Measurements from ENCODE around the gene GLRA1.

Gene GLRA1

DNA sequence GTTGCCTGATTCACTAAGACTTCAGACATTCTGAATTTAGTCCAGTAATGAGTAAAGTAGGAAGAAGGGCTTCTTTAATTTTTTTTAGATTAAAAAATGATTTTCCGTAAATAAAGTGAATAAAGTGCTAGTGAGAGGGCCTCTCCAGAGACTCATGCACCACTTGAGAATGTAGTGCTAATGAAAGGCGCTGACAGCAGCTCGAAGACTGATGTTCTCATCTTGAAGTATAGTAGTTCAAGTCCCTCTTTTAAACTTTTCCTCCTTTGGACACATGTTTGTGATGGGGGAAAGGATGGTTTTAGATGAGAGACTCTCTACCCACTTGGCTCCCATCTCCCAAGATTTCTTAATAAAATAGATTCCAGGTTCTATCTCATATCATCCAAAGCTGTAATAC is 104.4 kb downstream of the GLRA1 start:
- H3K4me3 ChIP-seq (ENCODE audit: control insufficient read depth, low read depth, low read length), result no peak overlapping the region
- no peak for DNase-seq (ENCODE audit: low read depth)
- TF ChIP-seq CTCF (conservative IDR thresholded peaks at IDR 0.05; ENCODE audit: control insufficient read depth, insufficient read depth, low read depth, low read length), result no peak

DNA sequence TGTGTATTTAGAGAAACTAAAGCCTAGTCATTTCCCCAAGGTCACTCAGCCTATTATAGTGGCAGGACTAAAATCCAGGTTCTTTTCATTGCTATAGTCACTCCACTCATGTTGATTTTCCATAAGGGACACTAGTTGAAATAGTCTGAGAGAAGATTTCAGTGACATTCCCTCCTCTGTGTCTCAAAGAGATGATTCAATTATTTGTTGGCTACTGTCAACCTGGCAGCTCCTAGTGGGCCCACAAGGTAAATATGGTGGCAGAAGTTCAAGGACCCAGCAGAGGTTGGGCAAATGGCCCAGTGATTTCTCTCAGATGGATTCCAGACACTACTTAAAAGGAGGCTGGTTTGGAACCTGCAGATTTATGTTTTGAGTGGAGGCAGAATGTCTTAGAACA is 104.8 kb downstream of the GLRA1 start:
- H3K4me3 ChIP-seq (ENCODE audit: control insufficient read depth, low read depth, low read length), result no peak overlapping the region
- no peak for TF ChIP-seq CTCF (conservative IDR thresholded peaks at IDR 0.05; ENCODE audit: control insufficient read depth, insufficient read depth, low read depth, low read length)
- no peak for DNase-seq (ENCODE audit: low read depth)

DNA sequence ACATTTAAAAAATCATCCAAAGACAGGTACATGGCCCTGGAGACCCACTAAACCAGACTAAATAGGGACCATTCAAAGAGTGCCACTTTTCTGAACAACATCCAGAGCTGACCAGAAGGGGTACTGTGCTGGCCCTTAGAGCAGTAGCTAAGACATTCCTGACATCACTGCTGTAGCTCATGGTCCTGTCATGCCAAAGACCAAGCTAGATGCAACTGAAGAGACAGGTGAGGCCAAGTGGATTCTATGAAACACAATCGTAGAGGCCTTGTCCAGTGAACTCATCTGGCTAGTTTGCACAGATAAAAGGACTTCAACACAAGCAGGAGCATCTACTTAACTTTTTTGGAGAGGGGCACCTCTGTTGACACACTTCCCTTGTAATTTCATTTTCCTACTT is 109.6 kb downstream of the GLRA1 start:
- DNase-seq (ENCODE audit: low read depth), result no peak
- TF ChIP-seq CTCF (conservative IDR thresholded peaks at IDR 0.05; ENCODE audit: control insufficient read depth, insufficient read depth, low read depth, low read length), result no peak
- H3K4me3 ChIP-seq (ENCODE audit: control insufficient read depth, low read depth, low read length), result no peak overlapping the region

GRCh38 chr5:151812757-151813309 is 111.8 kb downstream of the GLRA1 start:
- no peak for TF ChIP-seq CTCF (conservative IDR thresholded peaks at IDR 0.05; ENCODE audit: control insufficient read depth, insufficient read depth, low read depth, low read length)
- H3K4me3 ChIP-seq (ENCODE audit: control insufficient read depth, low read depth, low read length), result no peak overlapping the region
- DNase-seq (ENCODE audit: low read depth), result peak; percentile 63

- peak; percentile 82 for DNase-seq (ENCODE audit: low read depth)
- no peak for TF ChIP-seq CTCF (conservative IDR thresholded peaks at IDR 0.05; ENCODE audit: control insufficient read depth, insufficient read depth, low read depth, low read length)
- H3K4me3 ChIP-seq (ENCODE audit: control insufficient read depth, low read depth, low read length), result no peak overlapping the region
Measured at GRCh38 chr5:151811593-151812321, 112.9 kb downstream of the GLRA1 start.

DNA sequence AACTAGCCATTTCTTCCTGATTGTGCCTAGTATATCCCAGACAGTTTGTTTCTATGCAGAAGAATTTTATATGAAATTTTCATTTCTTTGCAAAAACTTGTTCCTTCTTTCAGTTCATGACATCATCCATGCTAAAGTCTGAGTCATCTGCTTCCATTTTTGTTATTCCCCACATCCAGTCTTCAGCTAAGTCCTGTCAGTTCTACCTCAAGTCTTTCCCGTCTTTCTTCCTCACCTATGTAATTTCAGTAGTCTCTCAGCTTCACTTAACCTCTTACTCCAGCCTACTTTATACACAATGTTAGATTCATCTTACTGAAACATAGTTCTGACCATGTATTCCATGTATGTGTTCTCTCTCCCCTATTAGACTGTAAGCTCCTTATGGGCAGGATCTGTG is 113.8 kb downstream of the GLRA1 start:
- no peak overlapping the region for H3K4me3 ChIP-seq (ENCODE audit: control insufficient read depth, low read depth, low read length)
- TF ChIP-seq CTCF (conservative IDR thresholded peaks at IDR 0.05; ENCODE audit: control insufficient read depth, insufficient read depth, low read depth, low read length), result no peak
- peak; percentile 47 for DNase-seq (ENCODE audit: low read depth)

Measured in fibroblast of mammary gland (primary cell).